ENCODE results near the gene ZBTB3.
"Not testable (repeated sequence)": the region's sequence is repeated elsewhere in the genome, so short reads cannot be mapped to it uniquely, and the experiment has no call there.

ZBTB3 gene

GRCh38 chr11:62753736-62754603 is at the start of gene ZBTB3:
TSS of gene ZBTB3 (minus strand) at chr11:62754160. CDS start at chr11:62753664, 496 bp downstream.
- peak; percentile 99 for DNase-seq

DNA sequence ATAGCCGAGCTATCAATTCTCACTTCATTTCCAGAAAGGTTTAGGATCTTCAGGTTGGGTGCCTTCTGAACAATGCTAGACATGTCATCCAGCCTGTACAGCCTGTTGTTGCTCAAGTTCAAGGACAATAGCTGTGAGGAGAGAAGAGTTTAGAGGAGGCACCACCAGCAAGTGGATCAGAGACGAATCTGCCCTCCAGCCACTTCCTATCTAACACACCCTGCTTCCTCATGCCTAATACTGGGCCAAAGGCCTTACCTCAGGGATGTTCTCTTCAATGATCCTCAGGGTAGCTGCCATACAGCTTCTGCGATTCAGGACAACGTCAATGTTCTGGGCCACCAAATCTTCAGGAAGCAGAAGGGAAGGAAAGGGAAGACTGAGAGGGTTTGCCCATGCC is 47.1 kb upstream of the ZBTB3 start:
- DNase-seq = no peak

GRCh38 chr11:62799486-62799885 is 45.5 kb upstream of the ZBTB3 start:
- DNase-seq = no peak

GRCh38 chr11:62796281-62796680 is 42.3 kb upstream of the ZBTB3 start:
- DNase-seq = no peak

GRCh38 chr11:62794201-62794775 is 40.3 kb upstream of the ZBTB3 start:
- no peak for DNase-seq

- DNase-seq = no peak
These were observed 38.2 kb upstream of the ZBTB3 start for GRCh38 chr11:62792202-62792575.

- peak; percentile 64 for DNase-seq
These were observed 37.7 kb upstream of the ZBTB3 start, which contains the start of gene TMEM223 for GRCh38 chr11:62791501-62792201. TSS of gene TMEM223 (minus strand) at chr11:62792006. CDS start at chr11:62791994, 12 bp downstream.

DNA sequence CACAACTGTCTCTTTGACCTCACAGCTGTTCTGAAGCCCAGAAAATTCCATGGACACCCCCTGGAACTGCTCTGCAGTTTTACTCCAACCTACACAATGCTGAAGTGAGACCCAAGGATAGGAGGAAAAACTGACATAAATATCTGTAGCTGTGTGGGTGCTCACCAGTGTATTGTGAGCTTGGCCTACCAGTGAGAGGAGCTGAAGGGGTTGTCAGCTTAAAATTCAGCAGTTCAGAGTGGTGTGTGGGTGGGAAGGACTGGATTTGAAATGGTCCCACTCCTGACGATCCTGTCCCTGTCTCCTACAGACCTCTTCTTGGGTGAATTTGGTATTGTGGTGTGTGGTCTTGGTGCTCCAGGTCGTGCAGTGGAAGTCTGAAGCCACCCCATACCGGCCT is 35.6 kb upstream of the ZBTB3 start:
- no peak for DNase-seq

DNA sequence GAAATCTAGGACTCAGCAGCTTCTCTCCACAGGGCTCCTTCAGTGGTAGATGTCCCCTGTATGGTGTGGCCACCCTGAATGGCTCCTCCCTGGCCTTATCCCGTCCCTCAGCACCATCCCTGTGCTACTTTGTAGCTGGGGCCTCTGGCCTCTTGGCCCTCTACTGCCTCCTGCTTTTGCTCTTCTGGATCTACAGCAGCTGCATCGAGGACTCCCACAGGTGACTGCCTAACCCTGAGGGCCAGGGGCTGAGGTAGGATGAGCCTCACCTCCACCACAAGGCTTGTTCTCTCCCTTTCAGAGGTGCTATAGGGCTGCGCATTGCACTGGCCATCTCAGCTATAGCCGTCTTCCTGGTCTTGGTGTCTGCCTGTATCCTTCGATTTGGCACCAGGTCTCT is 35.0 kb upstream of the ZBTB3 start:
- DNase-seq = no peak

- peak; percentile 95 for DNase-seq
These were observed 33.2 kb upstream of the ZBTB3 start, which contains the start of gene TMEM179B for GRCh38 chr11:62787005-62787759. TSS of gene TMEM179B (plus strand) at chr11:62787402. CDS start at chr11:62787432, 30 bp downstream.

DNA sequence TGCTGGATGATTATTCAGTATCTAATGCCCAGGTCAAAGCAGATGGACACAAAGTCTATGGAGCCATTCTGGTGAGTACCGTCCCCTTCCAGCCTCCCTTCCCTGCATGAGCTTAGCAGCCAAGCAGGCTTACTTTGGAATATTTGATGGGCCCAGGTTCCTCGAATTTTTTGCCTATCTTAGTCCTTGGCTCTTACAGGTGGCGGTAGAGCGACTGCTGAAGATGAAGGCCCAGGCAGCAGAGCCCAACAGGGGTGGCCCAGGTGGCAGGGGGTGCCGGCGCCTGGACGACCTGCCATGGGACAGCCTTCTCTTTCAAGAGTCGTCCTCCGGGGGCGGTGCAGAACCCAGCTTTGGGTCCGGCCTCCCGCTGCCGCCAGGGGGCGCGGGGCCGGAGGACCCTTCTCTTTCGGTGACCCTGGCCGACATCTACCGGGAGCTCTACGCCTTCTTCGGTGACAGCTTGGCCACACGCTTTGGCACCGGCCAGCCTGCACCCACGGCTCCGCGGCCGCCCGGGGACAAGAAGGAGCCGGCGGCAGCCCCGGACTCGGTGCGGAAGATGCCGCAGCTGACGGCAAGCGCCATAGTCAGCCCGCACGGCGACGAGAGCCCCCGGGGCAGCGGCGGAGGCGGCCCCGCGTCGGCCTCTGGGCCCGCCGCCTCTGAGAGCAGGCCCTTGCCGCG is 32.5 kb upstream of the ZBTB3 start:
- DNase-seq = peak; percentile 47

GRCh38 chr11:62782753-62783152 is 28.8 kb upstream of the ZBTB3 start:
- DNase-seq = no peak

DNA sequence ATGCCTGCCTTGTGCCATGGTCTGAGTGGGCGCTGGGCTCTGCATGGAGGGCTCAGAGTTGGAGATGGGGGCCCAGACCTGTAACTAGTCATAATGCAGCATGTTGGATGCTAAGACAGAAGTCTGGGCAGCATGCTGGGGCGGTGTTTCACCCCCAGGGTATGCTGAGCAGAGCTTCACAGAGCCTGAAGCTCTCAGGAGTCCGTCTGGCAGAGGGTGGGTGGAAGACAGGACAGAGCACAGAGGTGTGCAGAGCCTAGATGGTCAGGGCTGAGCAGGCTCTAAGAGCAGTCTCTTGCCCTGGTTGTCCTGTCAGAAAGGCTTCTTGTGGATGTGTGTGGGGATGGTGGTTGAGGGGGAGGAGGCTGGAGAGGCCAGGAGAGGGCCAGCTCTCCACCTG is 24.5 kb upstream of the ZBTB3 start:
- DNase-seq = no peak

- no peak for DNase-seq
These were observed 23.4 kb upstream of the ZBTB3 start for GRCh38 chr11:62777389-62777788.

- DNase-seq = no peak
These were observed 21.7 kb upstream of the ZBTB3 start for GRCh38 chr11:62775646-62776045.

DNA sequence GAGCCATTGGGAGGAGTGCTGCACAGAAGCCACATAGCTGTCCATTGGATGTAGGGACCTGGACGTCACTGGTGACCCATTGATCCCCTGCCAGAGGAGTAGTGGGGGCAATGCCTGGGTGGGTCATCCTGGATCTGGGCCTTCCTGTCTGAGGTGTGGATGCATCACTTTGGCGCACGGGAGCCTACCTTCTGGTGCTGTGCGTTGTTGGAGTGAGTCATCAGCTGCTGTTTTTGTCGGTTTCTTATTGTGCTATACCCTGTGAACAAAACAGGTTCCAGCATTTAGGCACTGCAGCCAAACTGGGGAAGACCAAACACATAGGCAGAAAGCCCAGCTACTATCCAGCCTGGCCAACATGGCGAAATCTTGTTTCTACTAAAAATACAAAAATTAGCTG is 20.4 kb upstream of the ZBTB3 start:
- no peak for DNase-seq

- DNase-seq = peak; percentile 96
These were observed 17.4 kb upstream of the ZBTB3 start, which contains the start of gene TAF6L for GRCh38 chr11:62771144-62772021. TSS of gene TAF6L (plus strand) at chr11:62771396. CDS start at chr11:62775784, 4,388 bp downstream.

- DNase-seq = no peak
These were observed 16.8 kb upstream of the ZBTB3 start for GRCh38 chr11:62770778-62771143.

- DNase-seq = not testable (repeated sequence)
These were observed 6.9 kb upstream of the ZBTB3 start for GRCh38 chr11:62760867-62761227.

DNA sequence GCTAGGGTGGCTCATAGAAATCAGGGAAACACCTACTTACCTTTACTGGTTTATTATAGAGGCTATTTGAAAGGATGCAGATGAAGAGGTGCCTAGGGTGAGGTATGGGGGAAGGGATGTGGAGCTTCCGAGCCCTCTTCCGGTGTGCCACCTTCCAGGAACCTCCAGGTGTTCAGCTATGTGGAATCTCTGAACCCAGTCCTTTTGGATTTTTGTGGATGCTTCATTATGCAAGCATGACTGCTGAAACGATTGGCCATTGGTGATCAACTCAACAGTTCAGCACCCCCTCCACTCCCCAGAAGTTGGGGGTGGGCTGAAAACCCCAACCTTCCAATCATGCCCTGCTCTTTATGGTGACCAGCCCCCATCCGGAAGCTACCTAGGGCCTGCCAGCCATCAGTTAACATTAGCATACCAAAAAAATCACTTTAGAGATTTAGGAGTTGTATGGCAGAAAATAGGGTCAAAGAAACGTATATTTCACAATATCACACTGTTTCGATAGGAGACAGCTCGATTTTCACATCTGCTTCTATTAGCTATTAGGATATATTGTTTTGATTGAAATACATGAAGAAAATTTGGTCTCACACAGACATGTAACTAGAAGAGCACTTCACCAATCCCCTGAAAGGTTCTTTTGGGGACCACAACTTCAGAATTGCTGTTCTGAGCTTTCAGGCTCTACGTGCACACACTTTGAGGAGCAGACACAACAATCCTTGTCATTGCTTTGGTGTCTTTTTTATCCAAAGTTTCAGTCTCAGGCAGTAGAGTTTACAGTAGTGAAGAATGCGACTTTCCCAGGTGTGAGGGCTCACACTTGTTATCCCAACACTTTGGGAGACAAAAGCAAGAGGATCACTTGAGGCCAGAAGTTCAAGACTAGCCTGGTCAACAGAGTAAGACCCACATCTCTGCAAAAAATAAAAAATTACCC is 4.2 kb upstream of the ZBTB3 start:
- DNase-seq = no peak

All from NCI-H446 treated with DMSO at 0.1 percent for 48 hours (cell line).